OCI-LY1 (cell line): ENCODE measurements around the gene CFAP61.

ENCODE experiments used
- H2AFZ ChIP-seq: fragments of 200-600 bp; sonication (generic), shearing (Covaris generic); 2 replicates; pipeline ENCODE4 v1.6.0; 2014; ENCODE audit warnings: antibody characterized with exemption, mild to moderate bottlenecking, low read length
- H3F3A ChIP-seq: fragments of 200-600 bp; sonication (generic), shearing (Covaris generic); 2 replicates; pipeline ENCODE4 v1.6.0; 2014; ENCODE audit warnings: mild to moderate bottlenecking, antibody characterized with exemption, low read length, moderate library complexity; ENCODE audit not compliant: insufficient read depth
- H3K27ac ChIP-seq: fragments of 200-600 bp; sonication (generic); 2 replicates; pipeline ENCODE4 v1.5.1; 2014; ENCODE audit warnings: low read length, mixed run types, mild to moderate bottlenecking, low read depth; ENCODE audit not compliant: poor library complexity, severe bottlenecking
- H3K27me3 ChIP-seq: fragments of 200-600 bp; sonication (generic); 2 replicates; pipeline ENCODE4 v1.6.0; 2014; ENCODE audit warnings: antibody characterized with exemption, mild to moderate bottlenecking, low read length, moderate library complexity; ENCODE audit not compliant: insufficient read depth
- H3K36me3 ChIP-seq: fragments of 200-600 bp; sonication (generic); 2 replicates; pipeline ENCODE4 v1.6.1; 2014; ENCODE audit warnings: mild to moderate bottlenecking, antibody characterized with exemption, low read length, moderate library complexity, mixed read lengths; ENCODE audit not compliant: insufficient read depth
- H3K4me1 ChIP-seq: fragments of 200-600 bp; sonication (generic); 2 replicates; pipeline ENCODE4 v1.5.1; 2014; ENCODE audit warnings: mild to moderate bottlenecking, low read length, moderate library complexity; ENCODE audit not compliant: insufficient read depth, severe bottlenecking
- H3K4me2 ChIP-seq: fragments of 200-600 bp; sonication (generic), shearing (Covaris generic); 2 replicates; pipeline ENCODE4 v1.6.1; 2014; ENCODE audit warnings: low read length
- H3K4me3 ChIP-seq: fragments of 200-600 bp; sonication (generic); 2 replicates; pipeline ENCODE4 v1.5.1; 2014; ENCODE audit warnings: low read length, low read depth, mild to moderate bottlenecking, mixed read lengths; ENCODE audit not compliant: poor library complexity, severe bottlenecking
- H3K79me2 ChIP-seq: fragments of 200-600 bp; shearing (Covaris generic); 2 replicates; pipeline ENCODE4 v1.6.1; 2016; ENCODE audit warnings: mixed run types, low read length, mixed read lengths; ENCODE audit not compliant: insufficient read depth
- H3K9ac ChIP-seq: fragments of 200-600 bp; sonication (generic), shearing (Covaris generic); 2 replicates; pipeline ENCODE4 v1.6.1; 2014; ENCODE audit warnings: mild to moderate bottlenecking, low read length, mixed read lengths
- H3K9me2 ChIP-seq: fragments of 200-600 bp; sonication (generic), shearing (Covaris generic); 2 replicates; pipeline ENCODE4 v1.6.1; 2014; ENCODE audit warnings: low read depth, mild to moderate bottlenecking, low read length, mixed read lengths
- H3K9me3 ChIP-seq: fragments of 200-600 bp; shearing (Covaris generic); 2 replicates; pipeline ENCODE4 v1.6.1; 2014; ENCODE audit warnings: low read length, mixed read lengths
- H4K20me1 ChIP-seq: fragments of 200-600 bp; sonication (generic), shearing (Covaris generic); 2 replicates; pipeline ENCODE4 v1.6.0; 2016; ENCODE audit warnings: mild to moderate bottlenecking, low read length; ENCODE audit not compliant: insufficient read depth
- EZH2 ChIP-seq: fragments of 200-600 bp; sonication (generic), shearing (Covaris generic); IDR thresholded peaks from 2 replicates; pipeline ENCODE4 v1.8.0; 2017; ENCODE audit warnings: borderline replicate concordance, mixed run types, mild to moderate bottlenecking, antibody characterized with exemption, low read length, moderate library complexity, mixed read lengths
- TF ChIP-seq, protein P1 (sequence below): fragments of 200-600 bp; sonication (generic), shearing (Covaris generic); IDR thresholded peaks from 2 replicates; pipeline ENCODE4 v1.5.1; 2017; ENCODE audit warnings: mild to moderate bottlenecking, antibody characterized with exemption, low read length, moderate library complexity, mixed read lengths

The CFAP61 gene

GRCh38 chr20:20198011-20198410, 145.7 kb downstream of the CFAP61 start:
- H3K27ac ChIP-seq, result no peak overlapping the region
- no peaks in the 10 kb centered on the region for H3K9me2 ChIP-seq
- no peaks in the 10 kb centered on the region for H3F3A ChIP-seq
- H3K4me3 ChIP-seq, result no peak overlapping the region
- H3K27me3 ChIP-seq, result no peaks in the 10 kb centered on the region; the same call in 1 of the 2 replicates
- no peaks in the 10 kb centered on the region for H3K36me3 ChIP-seq
- no peaks in the 10 kb centered on the region for H3K79me2 ChIP-seq
- no peaks in the 10 kb centered on the region for H3K4me1 ChIP-seq
- H3K4me2 ChIP-seq, result no peak overlapping the region
- no peak overlapping the region for H2AFZ ChIP-seq
- TF ChIP-seq, protein P1, sequence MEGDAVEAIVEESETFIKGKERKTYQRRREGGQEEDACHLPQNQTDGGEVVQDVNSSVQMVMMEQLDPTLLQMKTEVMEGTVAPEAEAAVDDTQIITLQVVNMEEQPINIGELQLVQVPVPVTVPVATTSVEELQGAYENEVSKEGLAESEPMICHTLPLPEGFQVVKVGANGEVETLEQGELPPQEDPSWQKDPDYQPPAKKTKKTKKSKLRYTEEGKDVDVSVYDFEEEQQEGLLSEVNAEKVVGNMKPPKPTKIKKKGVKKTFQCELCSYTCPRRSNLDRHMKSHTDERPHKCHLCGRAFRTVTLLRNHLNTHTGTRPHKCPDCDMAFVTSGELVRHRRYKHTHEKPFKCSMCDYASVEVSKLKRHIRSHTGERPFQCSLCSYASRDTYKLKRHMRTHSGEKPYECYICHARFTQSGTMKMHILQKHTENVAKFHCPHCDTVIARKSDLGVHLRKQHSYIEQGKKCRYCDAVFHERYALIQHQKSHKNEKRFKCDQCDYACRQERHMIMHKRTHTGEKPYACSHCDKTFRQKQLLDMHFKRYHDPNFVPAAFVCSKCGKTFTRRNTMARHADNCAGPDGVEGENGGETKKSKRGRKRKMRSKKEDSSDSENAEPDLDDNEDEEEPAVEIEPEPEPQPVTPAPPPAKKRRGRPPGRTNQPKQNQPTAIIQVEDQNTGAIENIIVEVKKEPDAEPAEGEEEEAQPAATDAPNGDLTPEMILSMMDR, result no peak
- TF ChIP-seq EZH2, result no peak
- no peaks in the 10 kb centered on the region for H3K9me3 ChIP-seq
- H3K9ac ChIP-seq, result no peak overlapping the region
- no peaks in the 10 kb centered on the region for H4K20me1 ChIP-seq

DNA sequence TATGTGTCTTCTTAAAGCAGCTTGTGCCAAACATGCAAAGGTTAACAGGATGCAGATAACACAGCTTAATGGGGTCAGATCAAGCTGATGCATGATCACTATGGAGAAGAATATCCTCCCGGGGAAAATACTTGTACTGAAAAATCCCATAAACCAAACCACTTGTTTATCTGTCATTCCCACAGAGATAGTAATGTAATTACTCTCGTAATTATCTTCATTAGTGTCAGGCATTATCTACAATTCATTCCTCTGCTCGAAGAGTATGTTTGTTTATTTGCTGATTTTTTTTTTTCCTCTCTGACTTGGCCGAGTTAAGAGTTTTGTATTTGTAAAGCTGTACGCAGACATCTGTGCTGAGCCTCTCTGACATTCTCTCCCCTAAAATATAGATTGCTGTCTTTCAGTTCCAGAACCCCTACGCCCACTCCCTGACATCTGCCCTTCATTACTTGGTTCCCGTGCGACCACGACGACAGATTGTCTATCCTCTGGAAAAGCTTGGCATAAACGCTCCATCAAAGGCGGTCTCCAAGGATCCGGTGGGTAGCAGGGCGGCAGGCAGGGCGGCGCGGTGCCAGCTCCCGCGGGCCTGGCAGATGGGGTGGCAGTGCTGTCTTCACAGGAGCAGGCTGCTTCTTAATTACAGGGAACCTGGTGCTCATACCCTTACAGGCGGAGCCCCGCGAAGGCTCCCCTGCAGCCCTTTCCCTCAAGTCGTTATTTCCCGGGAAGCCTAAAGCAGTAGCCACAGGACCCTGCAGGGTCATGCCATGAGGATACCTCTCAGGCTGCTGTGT, 147.2 kb downstream of the CFAP61 start:
- H3K4me1 ChIP-seq, result no peaks in the 10 kb centered on the region
- no peak overlapping the region for H3K4me3 ChIP-seq
- no peak overlapping the region for H3K9ac ChIP-seq
- no peaks in the 10 kb centered on the region for H3K9me2 ChIP-seq
- no peak overlapping the region for H3K27ac ChIP-seq
- H2AFZ ChIP-seq, result no peak overlapping the region
- no peaks in the 10 kb centered on the region for H3F3A ChIP-seq
- H3K36me3 ChIP-seq, result no peaks in the 10 kb centered on the region
- H3K27me3 ChIP-seq, result no peaks in the 10 kb centered on the region
- H4K20me1 ChIP-seq, result no peaks in the 10 kb centered on the region
- no peaks in the 10 kb centered on the region for H3K79me2 ChIP-seq
- H3K9me3 ChIP-seq, result no peaks in the 10 kb centered on the region
- TF ChIP-seq, protein P1, result no peak
- TF ChIP-seq EZH2, result no peak
- H3K4me2 ChIP-seq, result no peak overlapping the region

DNA sequence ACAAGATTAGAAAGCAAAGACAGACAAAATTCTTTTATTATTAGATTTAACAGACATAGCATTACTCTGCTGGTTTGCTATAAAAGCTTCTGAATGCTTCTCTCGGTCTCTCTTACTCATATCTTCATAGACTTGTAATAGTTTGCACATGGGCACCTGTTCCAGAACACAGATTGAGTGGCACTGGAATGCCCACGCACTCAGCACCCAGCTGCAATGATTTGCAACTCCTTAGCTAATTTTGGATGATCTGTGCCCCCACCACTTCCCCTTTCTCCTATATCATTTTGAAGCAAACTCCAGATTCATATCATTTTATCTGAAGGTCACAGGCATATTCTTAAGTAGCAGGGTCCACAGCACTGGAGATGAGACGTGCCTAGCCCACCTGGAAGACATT, 148.8 kb downstream of the CFAP61 start:
- Histone ChIP-seq H3K9ac (no peak overlapping the region), H3K4me2 (no peak overlapping the region), H3K4me1 (no peaks in the 10 kb centered on the region), H3K27ac (no peak overlapping the region), H3K9me3 (no peaks in the 10 kb centered on the region), H3K79me2 (no peaks in the 10 kb centered on the region), H3K36me3 (no peaks in the 10 kb centered on the region), H2AFZ (no peak overlapping the region), H3K9me2 (no peaks in the 10 kb centered on the region), H3K4me3 (no peak overlapping the region), H3F3A (no peaks in the 10 kb centered on the region), H3K27me3 (no peaks in the 10 kb centered on the region), H4K20me1 (no peaks in the 10 kb centered on the region)
- no peak for TF ChIP-seq EZH2
- TF ChIP-seq, protein P1, result no peak
